HS-5 (cell line): ENCODE data around the gene VAPA.

Experiments used
- DNase-seq: peaks from one replicate; pipeline ENCODE4 v3.0.0-alpha.2; 2012; ENCODE audit warnings: low read depth

The VAPA gene

GRCh38 chr18:9974279-9974915 lies 60.6 kb downstream of the VAPA start:
- DNase-seq, result no peak

- no peak for DNase-seq
Measured at GRCh38 chr18:9975658-9976057, 61.8 kb downstream of the VAPA start.

- DNase-seq, result no peak
Measured at GRCh38 chr18:9982711-9983110, 68.9 kb downstream of the VAPA start.

GRCh38 chr18:9984080-9984479 lies 70.3 kb downstream of the VAPA start:
- no peak for DNase-seq

GRCh38 chr18:9985641-9986040 lies 71.8 kb downstream of the VAPA start:
- DNase-seq, result no peak

GRCh38 chr18:9986156-9986930 lies 72.5 kb downstream of the VAPA start:
- DNase-seq, result no peak

- DNase-seq, result no peak
Measured at GRCh38 chr18:9987345-9987744, 73.5 kb downstream of the VAPA start.

- DNase-seq, result no peak
Measured at GRCh38 chr18:9987931-9988330, 74.1 kb downstream of the VAPA start.

- no peak for DNase-seq
Measured at GRCh38 chr18:9988665-9989064, 74.8 kb downstream of the VAPA start.

- DNase-seq, result no peak
Measured at GRCh38 chr18:9989481-9989880, 75.7 kb downstream of the VAPA start.

GRCh38 chr18:9991011-9992000 lies 77.5 kb downstream of the VAPA start:
- DNase-seq, result no peak

GRCh38 chr18:9992300-9992972 lies 78.6 kb downstream of the VAPA start:
- no peak for DNase-seq

GRCh38 chr18:9992973-9993520 lies 79.2 kb downstream of the VAPA start:
- DNase-seq, result no peak

GRCh38 chr18:9993521-9994025 lies 79.8 kb downstream of the VAPA start:
- no peak for DNase-seq

GRCh38 chr18:9994026-9994570 lies 80.3 kb downstream of the VAPA start:
- no peak for DNase-seq

GRCh38 chr18:9994701-9995235 lies 81.0 kb downstream of the VAPA start:
- no peak for DNase-seq

- no peak for DNase-seq
Measured at GRCh38 chr18:9995631-9996030, 81.8 kb downstream of the VAPA start.

- DNase-seq, result no peak
Measured at GRCh38 chr18:9996094-9996493, 82.3 kb downstream of the VAPA start.

GRCh38 chr18:9997711-9998110 lies 83.9 kb downstream of the VAPA start:
- DNase-seq, result no peak

- no peak for DNase-seq
Measured at GRCh38 chr18:9998330-9998729, 84.5 kb downstream of the VAPA start.

GRCh38 chr18:10002280-10002679 lies 88.5 kb downstream of the VAPA start:
- no peak for DNase-seq
